Esophagus squamous epithelium (tissue), 4 donors: ENCODE results near the gene S100A9.

Experiments used
- POLR2A ChIP-seq, 4 donors: fragments of 450-650 bp; IDR thresholded peaks; one replicate each; pipeline ENCODE4 v1.6.1; 2017; ENCODE audit warnings: antibody characterized with exemption in 4 of 4, mild to moderate bottlenecking in 4 of 4, moderate library complexity in 3 of 4
- TF ChIP-seq, protein P1 (sequence below), 6 experiments: fragments of 450-650 bp in 4 of 6; fragments of 200-600 bp in 2 of 6; sonication (generic) in 2 of 6; IDR thresholded peaks; one replicate each; pipeline ENCODE4 v1.5.1; 2016 to 2019; ENCODE audit warnings: antibody characterized with exemption in 6 of 6, mild to moderate bottlenecking in 4 of 6, moderate library complexity in 4 of 6

GRCh38 chr1:153400244-153400643 is 42.6 kb downstream of the S100A9 start:
- TF ChIP-seq, protein P1, sequence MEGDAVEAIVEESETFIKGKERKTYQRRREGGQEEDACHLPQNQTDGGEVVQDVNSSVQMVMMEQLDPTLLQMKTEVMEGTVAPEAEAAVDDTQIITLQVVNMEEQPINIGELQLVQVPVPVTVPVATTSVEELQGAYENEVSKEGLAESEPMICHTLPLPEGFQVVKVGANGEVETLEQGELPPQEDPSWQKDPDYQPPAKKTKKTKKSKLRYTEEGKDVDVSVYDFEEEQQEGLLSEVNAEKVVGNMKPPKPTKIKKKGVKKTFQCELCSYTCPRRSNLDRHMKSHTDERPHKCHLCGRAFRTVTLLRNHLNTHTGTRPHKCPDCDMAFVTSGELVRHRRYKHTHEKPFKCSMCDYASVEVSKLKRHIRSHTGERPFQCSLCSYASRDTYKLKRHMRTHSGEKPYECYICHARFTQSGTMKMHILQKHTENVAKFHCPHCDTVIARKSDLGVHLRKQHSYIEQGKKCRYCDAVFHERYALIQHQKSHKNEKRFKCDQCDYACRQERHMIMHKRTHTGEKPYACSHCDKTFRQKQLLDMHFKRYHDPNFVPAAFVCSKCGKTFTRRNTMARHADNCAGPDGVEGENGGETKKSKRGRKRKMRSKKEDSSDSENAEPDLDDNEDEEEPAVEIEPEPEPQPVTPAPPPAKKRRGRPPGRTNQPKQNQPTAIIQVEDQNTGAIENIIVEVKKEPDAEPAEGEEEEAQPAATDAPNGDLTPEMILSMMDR (IDR thresholded peaks at IDR 0.05): peak in 2 of 6 experiments; percentile 7 to 48
- no peak for TF ChIP-seq POLR2A (IDR thresholded peaks at IDR 0.05)
